Epithelial cell of prostate (primary cell): ENCODE measurements around the gene SLC4A1AP.
"Not testable (repeated sequence)": the region's sequence is repeated elsewhere in the genome, so short reads cannot be mapped to it uniquely, and the experiment has no call there.

Experiments used
- DNase-seq: peaks from one replicate; pipeline ENCODE4 v3.0.0-alpha.2; 2011; ENCODE audit warnings: low read depth, low spot score
- H3K27ac ChIP-seq: fragments of 450-650 bp; 2 replicates; pipeline ENCODE4 v1.5.1; 2017; ENCODE audit warnings: mild to moderate bottlenecking

SLC4A1AP gene

GRCh38 chr2:27647289-27647688, 16.4 kb upstream of the SLC4A1AP start:
- DNase-seq, result no peak
- no peak overlapping the region for H3K27ac ChIP-seq

GRCh38 chr2:27647737-27648136, 16.0 kb upstream of the SLC4A1AP start:
- DNase-seq, result no peak
- H3K27ac ChIP-seq, result no peak overlapping the region

DNA sequence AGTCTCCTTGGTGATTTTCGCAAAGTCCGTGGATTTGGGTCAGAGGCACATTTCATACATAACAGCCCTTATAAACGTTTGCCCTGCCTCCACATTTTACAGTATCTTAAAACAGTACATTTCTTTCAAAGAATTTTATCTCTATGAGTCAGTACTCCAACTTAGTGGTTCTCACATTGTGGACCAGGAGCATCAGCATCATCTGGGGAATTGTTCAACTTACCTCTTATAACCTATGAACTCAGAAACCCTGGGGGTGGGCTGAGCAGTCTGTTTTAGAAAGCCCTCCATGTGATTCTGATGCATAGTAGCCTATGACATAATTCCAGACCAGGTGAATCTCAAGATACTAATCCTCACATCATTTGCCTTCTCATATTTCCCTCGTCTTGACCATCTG, 12.6 kb upstream of the SLC4A1AP start:
- DNase-seq, result no peak
- no peak overlapping the region for H3K27ac ChIP-seq

DNA sequence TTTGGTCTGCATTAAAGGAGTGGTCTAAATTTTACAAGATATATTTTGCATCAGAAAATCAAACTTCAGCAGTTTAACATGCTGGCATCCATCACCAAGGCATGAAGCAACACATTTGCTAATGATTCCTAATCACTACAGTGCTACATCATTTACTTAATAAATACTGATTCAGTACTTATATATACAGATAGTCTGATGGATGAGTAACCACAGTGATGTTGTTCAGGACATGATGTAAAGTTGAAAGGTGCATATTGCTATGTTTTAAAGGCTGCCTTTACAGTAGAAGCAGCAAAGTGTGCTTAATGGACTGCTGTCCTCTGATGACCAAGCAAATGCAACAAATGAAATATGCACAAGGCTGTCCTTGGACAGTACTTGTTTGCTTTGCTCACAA, 11.3 kb upstream of the SLC4A1AP start:
- no peak for DNase-seq
- peak overlapping the region; percentile 64 for H3K27ac ChIP-seq

- peak overlapping the region; percentile 64 for H3K27ac ChIP-seq
These were observed 10.9 kb upstream of the SLC4A1AP start for GRCh38 chr2:27652790-27653189.

GRCh38 chr2:27653397-27653796, 10.3 kb upstream of the SLC4A1AP start:
- peak overlapping the region; percentile 64 for H3K27ac ChIP-seq
- no peak for DNase-seq

More at GRCh38 chr2:27652790-27653189, 10.9 kb upstream of the SLC4A1AP start:
- no peak for DNase-seq

GRCh38 chr2:27655155-27655951, 8.3 kb upstream of the SLC4A1AP start:
- peak; percentile 59 for DNase-seq
- H3K27ac ChIP-seq, result peak overlapping the region; percentile 5

DNA sequence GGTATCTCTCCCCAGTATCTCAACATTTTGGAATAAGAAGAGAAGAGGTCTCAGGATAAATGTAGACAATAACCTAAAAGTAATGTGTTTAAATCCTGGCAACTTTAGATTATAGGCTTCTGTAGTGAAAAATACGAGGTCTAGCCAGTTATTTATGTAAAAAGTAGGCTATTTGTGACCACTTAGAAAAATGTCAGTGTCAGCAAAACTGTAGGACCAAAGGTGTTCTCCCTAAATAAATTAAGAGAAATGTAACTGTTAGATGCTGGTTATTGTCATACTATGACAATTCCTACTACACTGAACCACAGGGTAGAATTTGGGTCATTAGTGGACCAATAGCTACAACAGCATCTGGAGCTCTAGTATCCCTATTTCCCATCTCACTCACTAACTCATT, 2.3 kb upstream of the SLC4A1AP start:
- DNase-seq, result no peak
- no peak overlapping the region for H3K27ac ChIP-seq

DNA sequence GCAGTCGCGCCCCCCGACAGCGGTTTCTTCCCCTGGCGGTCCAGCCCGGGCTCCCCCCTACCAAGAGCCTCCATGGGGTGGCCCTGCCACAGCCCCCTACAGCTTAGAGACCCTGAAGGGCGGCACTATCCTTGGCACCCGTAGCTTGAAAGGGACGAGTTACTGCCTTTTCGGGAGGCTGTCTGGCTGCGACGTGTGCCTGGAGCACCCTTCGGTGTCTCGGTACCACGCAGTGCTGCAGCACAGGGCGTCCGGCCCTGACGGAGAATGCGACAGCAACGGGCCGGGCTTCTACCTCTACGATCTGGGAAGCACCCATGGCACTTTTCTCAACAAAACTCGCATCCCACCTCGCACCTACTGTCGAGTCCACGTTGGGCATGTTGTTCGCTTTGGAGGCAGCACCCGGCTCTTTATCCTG, 475 bp downstream of the SLC4A1AP start:
- DNase-seq, result no peak
- peak overlapping the region; percentile 89 for H3K27ac ChIP-seq

- no peak for DNase-seq
- peak overlapping the region; percentile 89 for H3K27ac ChIP-seq
These were observed 1.1 kb downstream of the SLC4A1AP start for GRCh38 chr2:27664622-27665363.

GRCh38 chr2:27667446-27667845, 3.8 kb downstream of the SLC4A1AP start:
- H3K27ac ChIP-seq, result no peak overlapping the region

DNA sequence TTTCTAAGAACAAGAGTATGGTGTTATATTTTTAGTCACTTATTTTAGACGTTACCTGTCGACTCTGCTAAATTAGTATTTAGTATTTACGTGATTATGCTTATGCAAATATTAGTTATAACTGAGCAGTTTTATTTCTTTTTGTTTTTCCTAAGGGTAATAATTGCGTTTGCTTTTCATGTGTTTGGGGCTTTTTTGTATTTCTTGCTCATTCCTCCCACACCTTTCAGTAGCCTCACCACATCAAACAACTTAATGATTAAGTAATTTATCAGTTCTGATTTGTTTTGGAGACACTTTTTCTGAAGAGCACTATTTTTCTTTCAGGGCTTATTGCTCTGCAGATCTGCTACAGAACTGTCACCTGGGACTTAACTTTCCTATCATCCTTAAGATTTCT, 7.5 kb downstream of the SLC4A1AP start:
- DNase-seq, result no peak
- H3K27ac ChIP-seq, result no peak overlapping the region

More at GRCh38 chr2:27667446-27667845, 3.8 kb downstream of the SLC4A1AP start:
- no peak for DNase-seq

GRCh38 chr2:27672723-27673486, 9.2 kb downstream of the SLC4A1AP start:
- H3K27ac ChIP-seq, result no peak overlapping the region
- no peak for DNase-seq

DNA sequence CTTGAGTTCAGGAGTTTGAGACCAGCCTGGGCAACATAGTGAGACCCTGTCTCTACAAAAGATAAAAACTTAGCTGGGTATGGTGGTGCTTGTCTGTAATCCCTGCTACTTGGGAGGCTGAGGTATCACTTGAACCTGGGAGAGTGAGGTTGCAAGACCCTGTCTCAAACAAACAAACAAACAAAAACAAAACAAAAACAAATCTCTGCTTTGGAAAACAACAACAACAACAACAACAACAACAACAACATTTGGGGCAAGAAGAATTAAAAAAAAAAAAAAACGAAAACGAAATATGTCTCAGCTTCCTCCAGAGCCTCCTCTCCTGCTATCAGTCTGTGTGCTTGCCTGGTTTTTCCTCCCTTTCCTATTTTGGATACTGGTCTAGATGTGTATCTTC, 16.9 kb downstream of the SLC4A1AP start:
- DNase-seq, result no peak
- peak overlapping the region; percentile 88 for H3K27ac ChIP-seq

GRCh38 chr2:27681841-27682240, 18.2 kb downstream of the SLC4A1AP start:
- no peak for DNase-seq
- H3K27ac ChIP-seq, result peak overlapping the region; percentile 88

DNA sequence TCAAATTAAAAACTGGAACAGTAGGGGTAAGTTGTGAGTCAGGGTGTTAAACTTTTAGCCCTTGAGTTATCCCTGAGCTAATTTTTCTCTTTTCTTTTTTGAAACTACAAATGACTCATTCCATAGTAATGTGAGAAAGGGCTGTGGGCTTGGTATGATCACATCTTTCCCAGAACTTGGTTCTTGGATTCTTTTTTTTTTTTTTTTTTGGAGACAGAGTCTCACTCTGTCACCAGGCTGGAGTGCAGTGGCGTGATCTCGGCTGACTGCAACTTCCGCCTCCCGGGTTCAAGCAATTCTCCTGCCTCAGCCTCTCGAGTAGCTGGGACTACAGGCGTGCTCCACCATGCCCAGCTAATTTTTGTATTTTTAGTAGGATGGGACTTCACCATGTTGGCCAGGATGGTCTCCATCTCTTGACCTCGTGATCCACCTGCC, 18.7 kb downstream of the SLC4A1AP start:
- peak; percentile 73 for DNase-seq
- H3K27ac ChIP-seq, result peak overlapping the region; percentile 88

GRCh38 chr2:27683390-27684071, 19.8 kb downstream of the SLC4A1AP start:
- DNase-seq, result peak; percentile 46
- H3K27ac ChIP-seq, result peak overlapping the region; percentile 88

DNA sequence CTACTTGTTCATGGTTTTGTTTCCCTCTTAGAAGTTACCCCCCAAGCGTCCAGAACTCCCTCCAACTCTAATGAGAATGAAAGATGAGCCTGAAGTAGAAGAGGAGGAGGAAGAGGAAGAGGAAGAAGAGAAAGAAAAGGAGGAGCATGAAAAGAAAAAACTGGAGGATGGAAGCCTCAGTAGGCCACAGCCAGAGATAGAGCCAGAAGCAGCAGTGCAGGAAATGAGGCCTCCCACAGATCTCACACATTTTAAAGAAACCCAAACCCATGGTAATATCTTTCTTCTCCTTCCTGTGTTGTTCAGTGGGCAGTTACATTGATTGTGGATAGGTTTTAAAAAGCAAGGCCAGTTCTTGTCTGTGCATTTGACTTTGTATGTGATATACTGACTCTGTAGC, 21.3 kb downstream of the SLC4A1AP start:
- not testable (repeated sequence) for H3K27ac ChIP-seq, DNase-seq

- no peak overlapping the region for H3K27ac ChIP-seq
- no peak for DNase-seq
These were observed 21.9 kb downstream of the SLC4A1AP start for GRCh38 chr2:27685577-27685976.

- peak; percentile 51 for DNase-seq
- peak overlapping the region; percentile 39 for H3K27ac ChIP-seq
These were observed 23.5 kb downstream of the SLC4A1AP start for GRCh38 chr2:27687232-27687631.
